Stimulated activated CD4-positive, alpha-beta T cell treated with anti-CD3 and anti-CD28 coated beads, TNF-alpha, amount 100 ng/mL, for 4 hours (primary cell): Measurements from ENCODE around the gene POSTN.
"Not testable (repeated sequence)": the region's sequence is repeated elsewhere in the genome, so short reads cannot be mapped to it uniquely, and the experiment has no call there.

Experiments
- DNase-seq, 3 experiments: peaks; one replicate each; pipeline ENCODE4 v3.0.0-alpha.2; 2020; ENCODE audit warnings: low read depth in 3 of 3

POSTN gene

DNA sequence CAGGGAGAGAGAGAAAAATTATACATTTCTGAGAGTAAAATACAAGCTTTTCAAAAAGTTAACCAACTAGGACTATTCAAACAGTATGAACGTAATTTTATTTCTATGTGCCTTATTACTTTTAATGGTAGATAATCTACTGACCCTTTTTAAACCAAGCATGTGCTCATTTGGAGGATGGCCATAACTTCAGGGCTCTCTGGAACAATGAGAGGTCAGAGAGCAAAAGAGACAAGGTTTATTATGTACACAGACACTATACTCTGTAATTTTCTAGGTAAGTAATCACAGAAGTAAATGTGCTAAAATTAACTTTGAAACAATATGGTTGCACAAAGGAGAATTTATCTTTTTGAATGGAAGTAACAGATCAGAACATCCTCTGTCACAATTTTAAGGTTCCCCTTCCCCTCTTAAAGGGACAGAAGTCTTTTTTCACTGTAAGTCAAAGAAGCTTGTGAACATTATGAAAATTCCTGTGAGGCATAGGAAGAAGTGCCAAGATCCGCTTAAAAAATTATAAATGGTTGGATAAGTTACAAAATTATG lies 1.0 kb downstream of the POSTN start:
- no peak for DNase-seq

DNA sequence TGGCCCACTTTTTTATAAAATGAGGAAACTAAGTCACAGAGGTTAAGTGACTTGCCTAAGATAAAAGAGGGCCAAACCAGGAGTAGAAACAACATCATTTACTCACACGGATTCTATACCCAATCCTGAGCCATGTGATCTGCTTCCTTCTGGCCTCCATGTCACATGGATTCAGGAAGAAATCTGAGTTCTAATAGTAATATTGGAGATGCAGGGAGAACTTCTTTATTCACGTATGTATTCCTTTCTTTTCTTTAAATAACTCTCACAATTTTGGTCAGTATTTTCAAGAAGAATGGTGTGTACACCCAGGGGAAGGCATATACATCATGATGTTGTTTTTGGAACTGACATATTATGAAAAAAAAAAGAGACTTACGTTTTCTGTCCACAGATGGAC lies 1.8 kb downstream of the POSTN start:
- no peak for DNase-seq

DNA sequence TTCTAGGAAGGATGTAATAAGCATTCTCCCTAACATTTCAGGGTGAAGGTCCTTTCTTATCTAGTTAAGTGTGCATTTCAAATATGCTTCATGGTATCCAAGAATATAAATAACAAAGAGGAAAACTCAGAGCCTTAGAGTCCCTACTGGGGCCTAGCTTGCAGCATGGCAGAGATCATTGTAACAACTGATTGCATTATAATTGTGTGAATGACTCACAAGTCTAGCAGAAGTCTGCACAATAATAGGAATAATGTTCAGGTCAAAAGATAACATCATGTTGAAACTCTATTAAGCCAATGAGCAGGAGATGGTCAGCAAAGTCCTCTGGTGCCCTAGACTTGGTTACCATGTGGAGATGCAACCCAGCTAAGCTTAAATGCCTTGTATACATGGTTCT lies 3.4 kb downstream of the POSTN start:
- DNase-seq = no peak

DNA sequence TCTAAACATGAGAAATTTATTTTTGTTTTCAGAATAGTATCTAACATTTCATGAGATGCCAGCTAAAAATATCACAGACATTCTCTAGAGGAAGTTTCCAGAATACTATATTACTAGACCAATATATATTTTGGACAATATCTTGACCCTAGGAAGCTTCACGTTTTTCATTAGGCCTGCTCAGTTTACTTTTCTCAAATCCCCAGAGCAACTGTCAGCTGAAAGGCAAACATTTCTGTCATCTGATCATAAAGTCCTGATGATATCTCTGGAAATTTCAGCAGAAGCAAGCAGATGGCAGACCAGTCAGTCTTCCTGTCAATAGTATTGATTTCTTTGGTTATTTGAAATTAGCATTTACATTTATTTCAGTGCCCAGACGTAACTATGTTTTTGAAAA lies 4.0 kb downstream of the POSTN start:
- no peak for DNase-seq

DNA sequence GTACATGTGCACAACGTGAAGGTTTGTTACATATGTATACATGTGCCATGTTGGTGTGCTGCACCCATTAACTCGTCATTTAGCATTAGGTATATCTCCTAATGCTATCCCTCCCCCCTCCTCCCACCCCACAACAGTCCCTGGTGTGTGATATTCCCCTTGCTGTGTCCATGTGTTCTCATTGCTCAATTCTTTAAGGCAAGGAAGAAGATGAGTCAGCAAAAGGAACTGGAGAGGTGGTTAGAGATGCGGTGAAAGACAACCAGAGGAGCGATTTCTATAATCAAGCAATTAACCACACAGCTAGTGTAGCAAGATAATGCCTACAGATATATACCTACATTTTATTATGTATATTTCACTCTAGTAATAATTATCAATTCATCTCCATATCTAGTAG lies 9.2 kb downstream of the POSTN start:
- not testable (repeated sequence) for DNase-seq

DNA sequence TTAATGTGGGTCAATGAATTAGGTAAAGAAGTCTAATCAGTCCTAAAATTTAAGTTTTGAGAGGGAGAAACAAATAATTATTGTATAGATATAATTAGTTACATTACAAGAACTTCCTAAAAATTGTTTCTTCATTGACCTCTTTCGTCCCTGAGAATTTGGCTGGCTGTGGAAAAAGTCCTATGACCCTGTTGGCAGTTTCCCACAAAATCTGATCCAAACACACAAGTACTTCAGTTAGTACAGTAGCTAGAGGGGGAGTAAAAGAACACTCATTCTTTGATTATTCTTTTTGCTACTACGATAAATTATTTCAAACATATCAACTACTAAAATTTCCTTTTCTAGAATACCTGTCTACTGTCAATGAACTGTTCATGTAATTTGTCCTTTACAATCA lies 11.3 kb downstream of the POSTN start:
- no peak for DNase-seq

DNA sequence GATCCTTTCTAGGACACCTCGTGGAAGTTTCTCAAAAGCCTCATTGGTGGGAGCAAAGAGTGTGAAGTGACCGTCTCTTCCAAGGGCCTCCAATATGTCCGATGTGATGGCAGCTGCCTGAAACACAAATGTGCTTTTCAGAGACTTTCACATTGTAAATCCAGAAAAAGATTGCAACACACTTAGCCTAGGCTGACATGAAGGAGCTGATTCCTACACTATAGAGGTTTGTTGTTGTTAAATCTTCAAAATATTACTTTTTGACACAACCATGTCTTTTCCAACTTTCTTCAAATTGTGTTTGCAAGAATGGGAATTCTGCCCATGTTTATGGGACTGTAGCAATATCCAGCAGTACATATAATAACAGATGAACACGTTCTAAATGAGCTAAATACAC lies 12.4 kb downstream of the POSTN start:
- no peak for DNase-seq

DNA sequence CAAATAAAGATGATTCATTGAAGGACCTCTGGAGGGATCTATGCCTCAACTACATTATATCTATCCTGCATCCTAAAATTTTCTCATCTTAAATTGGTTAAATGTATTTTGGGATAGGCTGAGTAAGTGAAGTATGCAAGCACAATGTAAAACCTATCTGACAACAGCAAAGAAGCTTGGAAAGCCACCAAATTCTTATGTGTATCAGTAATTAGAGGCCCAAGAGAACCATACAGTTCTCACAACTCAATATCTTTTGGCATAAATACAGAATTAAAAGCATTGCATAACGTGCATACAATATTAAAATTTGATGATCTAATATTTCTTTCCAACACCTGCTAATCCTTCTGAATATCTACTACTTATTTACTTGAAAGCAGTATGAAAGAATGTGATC lies 13.0 kb downstream of the POSTN start:
- no peak for DNase-seq

DNA sequence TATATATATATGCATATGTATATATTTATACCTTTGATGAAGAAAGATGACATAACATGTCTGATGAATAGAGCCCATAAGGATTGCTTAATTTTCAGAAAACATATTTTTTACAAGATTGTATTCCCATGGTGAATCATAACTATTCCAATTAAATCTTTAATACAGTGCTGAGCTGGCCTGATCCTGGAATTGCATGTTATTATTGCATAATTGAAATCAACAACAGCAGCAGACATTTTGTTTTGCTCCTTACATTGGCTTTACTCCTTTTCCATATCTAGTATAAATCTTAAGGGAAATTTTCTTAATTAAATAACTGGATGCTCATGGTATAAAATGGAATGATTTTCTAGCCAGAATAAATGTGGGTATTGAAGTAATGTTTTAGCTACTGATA lies 22.0 kb downstream of the POSTN start:
- DNase-seq = no peak

DNA sequence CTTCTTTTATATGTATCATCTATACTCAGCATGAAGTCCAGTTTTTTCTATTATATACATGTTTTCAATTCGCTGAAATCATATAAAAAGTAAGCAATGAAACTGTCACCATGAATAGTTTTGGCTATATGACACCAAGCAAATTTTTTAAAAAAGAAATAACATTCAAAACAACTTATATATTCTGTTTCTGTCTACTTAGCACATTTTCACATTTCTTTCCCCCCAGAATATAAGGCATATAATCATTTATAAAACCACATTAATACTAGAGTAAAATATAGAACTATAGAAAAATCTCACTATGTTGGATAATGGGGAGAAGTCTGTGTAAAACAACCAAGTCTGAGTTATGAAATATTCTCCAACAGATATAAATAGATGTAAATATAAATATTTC lies 33.1 kb downstream of the POSTN start:
- no peak for DNase-seq

DNA sequence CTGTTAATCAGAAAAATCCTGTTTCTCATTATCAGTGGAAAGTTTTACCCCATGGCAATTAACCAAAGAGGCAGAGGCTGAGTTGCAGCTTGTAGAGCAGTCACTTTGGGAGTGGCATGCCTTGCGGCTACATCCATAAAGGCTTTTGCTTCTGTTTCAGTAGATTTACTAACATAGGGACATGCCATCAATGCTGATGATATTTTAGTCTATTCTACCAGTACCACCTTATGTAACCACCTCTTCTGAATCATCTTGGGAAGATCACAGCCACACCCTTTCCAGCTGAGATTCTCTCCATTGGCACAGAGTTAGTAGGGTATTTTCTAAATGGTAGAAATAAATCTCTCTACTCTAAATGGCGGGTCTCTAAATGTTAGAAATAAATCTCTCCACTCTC lies 37.5 kb downstream of the POSTN start:
- no peak for DNase-seq

DNA sequence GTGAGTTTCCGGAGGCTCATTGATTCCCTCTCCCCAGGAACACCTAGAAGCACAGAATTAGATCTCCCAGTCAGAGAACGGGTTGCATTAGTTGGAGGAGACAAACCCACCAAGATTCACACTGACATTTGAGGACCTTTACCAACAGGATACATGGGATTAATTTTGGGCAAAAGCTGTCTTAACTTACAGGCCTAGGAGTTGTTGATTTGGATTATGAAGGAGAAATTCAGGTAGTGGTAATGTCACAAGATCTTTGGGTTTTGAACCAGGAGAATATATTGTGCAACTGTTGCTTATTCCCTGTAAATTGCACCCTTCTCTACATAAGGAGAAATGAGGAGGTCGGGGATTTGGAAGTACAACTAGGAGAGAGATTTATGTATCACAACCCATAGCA lies 38.0 kb downstream of the POSTN start:
- no peak for DNase-seq

DNA sequence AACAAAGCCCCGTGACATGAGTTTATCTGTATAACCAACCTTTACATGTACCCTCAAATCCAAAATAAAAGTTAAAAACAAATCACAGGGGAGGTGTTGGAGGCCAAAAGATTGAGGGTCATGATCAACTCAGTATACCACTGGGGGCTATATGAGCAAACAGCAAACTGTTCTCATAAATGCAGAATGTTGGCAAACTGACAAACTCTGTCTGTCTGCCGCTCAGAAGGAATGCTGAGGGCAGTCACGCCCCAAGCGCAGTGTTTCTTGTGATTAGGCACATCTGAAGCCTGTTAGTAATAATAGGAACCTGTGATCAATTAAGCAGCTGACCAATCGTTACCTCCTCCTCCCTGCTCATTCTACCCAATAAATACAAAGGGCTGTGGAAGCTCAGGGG lies 39.8 kb downstream of the POSTN start:
- DNase-seq = not testable (repeated sequence)

DNA sequence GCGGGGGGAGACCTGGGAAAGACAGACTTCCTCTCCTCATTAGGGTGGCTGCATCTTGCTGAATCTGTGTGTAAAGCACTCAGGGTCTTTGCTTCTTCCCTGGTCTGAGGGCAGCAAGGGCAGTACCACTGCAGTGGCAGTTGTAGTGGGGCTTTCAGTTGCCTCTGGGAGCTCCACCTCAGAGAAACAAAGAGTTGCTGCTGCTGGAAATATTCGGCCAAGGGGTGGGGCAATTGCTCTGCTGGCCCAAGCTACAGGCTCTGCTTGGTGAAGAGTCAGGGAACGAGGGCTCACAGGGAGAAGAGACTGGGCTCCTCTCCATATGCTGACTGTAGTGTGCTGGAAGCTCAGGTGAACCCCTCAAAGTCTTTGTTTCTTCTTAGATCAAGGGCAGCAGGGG lies 52.5 kb downstream of the POSTN start:
- DNase-seq = no peak

DNA sequence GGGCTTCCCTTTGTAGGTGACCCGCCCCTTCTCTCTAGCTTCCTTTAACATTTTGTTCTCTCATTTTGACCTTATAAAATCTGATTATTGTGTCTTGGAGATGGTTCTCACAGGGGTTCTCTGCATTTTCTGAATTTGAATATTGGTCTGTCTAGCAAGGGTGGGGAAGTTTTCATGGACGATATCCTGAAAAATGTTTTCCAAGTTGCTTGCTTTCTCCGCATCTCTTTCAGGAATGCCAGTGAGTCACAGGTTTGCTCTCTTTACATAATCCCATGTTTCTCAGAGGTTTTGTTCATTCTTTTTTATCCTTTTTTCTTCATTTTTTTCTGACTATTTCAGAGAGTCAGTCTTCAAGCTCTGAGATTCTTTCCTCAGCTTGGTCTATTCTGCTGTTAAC lies 53.6 kb downstream of the POSTN start:
- no peak for DNase-seq

DNA sequence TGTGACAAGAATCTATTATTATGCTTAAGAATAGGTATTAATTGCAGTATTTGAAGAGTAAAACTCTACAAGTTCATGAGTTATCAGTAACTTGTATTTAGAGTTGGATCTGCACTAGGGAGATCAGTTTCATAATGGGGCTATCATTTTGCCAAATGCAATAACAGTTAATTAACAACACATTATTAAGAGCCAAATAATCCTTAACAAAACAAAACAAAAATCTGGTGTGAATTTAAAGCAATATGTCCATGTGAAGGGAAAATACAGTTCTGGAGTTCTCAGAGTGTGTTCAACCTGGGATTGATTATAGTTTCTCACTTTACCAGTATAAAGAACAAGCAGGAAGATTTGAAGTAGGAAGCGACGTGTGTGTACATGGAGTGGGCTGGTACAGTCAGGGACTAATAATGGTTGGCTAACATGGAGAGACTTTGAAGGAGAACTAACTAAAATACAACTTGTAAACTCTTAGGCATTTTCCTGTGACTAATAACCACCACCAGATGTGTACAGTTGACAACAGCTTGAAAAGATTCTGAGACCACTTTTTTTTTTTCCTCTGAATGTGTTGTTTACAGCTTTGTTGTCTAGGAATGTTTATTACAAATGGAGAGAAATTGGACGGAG lies 58.5 kb downstream of the POSTN start:
- DNase-seq = no peak

DNA sequence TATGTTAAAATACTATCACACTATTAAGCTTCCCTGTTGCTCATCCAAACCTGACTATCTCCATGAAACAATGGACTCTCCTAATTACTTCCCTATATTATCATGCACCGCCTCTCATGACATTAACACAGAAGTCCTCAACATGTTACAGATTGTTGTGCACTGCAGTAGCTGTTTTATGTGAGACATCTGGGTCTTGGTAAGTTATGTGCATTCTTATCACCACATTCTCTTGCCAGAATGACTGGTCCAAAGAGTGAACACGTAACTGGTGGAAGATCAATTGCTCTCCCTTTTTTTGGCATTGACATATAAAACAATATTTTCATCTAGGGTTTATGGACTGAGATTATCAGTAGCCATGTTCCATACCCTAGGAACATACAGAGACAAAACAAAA lies 59.4 kb downstream of the POSTN start:
- no peak for DNase-seq

DNA sequence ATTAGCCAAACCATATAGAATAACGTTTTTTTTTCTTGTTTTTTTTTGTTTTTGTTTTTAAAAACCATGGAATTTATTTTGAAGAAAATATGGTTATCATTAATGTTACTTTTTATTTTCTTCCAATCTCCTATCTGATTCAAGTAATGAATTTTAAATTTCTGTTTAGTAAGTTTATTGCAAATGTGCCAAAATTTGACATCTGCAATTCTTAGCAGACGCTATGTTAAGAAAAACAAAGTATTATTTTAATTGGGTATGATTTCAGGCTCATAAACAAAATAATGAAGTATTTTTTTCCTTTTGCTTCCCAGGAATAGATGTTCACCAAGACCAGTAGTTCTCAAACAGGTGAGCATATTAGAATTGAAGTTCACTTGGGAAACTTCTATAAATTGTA lies 63.1 kb downstream of the POSTN start:
- DNase-seq = no peak

DNA sequence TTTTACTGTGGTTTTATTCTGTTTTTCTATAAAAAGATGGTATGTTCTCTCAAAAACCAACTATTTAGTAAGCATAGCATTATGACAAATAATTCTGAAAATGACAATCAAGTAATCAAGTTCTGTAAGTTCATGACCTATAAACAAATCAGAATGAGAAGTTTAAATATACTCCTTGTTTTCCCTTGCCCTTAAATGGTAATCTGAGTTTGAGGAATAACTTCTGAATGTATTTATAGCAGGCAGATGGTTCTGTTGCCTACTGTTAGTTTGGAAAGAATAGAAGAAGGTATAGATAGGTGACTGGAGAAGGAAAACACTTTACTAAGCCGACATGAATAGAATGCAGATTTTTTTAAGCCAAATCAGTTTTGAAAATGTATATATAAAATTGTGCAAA lies 63.9 kb downstream of the POSTN start:
- DNase-seq = no peak

DNA sequence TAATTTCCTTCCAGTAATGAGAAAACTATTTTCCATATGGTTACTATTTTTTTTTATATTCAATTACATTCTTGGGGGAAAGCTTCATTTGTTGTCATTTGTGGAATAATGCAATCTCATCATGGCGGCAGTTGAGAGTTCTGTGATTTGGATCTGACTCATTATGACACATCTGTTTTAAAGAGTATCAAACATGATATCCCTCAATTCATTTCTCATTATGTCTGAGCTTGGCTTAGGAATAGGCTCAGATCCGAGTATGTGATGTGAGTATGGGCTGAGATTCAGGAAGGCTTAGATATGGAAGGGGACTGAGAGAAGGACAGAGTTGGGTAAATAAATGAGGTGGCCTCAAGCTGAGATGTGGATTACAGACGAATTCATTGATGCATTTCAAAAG lies 64.4 kb downstream of the POSTN start:
- DNase-seq = no peak

DNA sequence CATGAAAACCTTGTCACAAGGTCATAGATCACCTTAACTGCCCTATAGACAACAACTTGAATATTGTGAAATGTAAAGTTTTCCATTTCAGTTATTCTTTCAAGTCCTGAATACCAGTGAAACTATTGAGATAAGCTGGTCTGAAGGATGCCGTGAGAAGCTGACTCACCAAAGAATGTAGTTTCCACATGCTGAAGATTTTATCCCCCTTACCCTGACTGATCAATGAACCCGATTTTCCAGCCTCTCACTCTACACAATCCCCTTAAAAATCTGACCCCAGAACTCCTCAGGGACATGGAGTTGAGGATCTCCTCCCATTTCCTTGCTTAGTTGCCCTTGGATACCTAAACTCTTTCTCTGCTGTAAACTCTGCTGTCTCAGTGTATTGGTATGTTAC lies 67.5 kb downstream of the POSTN start:
- DNase-seq = no peak

DNA sequence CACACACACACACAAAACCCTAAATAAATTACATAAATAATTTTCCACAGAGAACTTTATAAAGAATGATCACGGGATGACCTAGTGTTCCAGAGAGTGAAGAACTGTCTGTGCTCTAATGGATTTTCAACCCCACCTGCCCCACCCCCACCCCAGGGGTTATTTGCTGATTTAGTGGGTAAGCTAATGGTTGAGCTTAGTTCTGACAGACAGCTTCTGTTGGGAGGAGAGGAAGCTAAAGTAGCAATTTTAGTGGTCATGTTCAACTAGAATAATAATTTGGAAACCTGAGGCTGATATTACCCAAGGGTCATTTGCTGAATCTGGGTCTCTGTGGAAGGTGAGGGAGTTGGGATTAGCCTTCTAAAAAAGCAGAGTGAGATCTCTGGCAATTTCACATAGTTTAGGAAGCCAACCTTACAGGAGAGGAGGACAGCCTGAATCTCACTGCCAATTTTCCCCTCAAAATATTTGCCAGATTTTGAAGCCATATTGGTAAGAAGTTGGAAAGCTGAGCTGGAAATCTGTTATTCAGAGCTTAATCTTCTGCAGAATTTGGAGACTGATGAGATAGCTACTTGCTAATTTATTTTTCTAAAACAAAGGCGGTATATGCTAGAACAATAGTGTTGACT lies 68.7 kb downstream of the POSTN start:
- DNase-seq = no peak

DNA sequence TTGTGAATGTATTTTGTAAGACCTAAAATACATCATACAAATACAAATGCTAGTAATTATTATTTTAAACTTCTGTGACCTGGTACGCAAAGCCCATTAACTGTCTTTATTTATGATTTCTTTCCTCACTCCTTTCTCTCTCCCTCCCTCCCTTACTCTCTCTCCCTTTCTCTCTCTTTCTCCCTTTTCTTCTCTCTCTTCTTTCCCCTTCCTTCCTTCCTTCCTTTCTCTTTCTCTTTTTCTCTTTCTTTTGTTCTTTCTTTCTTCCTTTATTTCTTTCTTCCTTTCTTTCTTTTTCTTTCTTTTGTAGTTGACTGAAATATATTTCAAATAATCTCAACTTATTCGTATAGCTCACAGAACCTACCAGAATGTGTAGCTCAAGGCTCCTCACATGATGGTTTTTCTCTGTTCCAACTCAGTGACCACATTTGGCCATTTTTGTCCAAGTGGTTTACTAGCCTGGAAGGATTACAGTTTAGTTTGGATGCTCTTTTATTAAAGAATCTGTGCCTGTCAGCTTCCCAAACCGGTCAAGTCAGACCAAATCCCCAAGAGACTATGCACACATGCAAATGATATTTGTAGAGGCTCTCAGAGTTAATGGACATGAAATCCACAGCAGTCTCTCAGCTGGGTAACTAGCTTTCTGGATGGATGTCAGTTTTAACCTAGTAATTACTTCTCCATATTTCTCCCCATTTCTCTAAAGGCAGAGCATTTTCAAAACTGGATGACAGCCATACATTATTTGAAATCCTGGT lies 71.7 kb downstream of the POSTN start:
- no peak for DNase-seq
